SW480 (cell line): ENCODE results near the gene COA1.
A peak's percentile ranks its signal among the peaks of the same experiment; 100 is the strongest.
"Not testable (repeated sequence)": the region's sequence is repeated elsewhere in the genome, so short reads cannot be mapped to it uniquely, and the experiment has no call there.

Experiments
- DNase-seq: peaks from one replicate; pipeline ENCODE4 v3.0.0-alpha.2; 2016; ENCODE audit warnings: low spot score

The COA1 gene

DNA sequence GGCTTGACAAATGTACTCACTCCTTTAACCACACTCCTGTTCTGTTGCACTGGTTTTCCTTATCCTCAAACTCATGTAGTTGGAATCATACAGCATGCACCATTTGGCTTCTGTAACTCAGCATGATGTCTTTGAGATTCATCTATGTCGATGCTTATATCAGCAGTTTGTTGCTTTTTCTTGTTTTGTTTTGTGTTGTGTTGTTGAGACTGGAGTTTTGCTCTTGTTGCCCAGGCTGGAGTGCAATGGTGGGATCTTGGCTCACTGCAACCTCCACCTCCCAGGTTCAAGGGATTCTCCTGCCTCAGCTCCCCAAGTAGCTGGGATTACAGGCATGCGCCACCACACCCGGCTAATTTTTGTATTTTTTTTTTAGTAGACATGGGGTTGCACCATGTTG lies 101.5 kb downstream of the COA1 start:
- not testable (repeated sequence) for DNase-seq

DNA sequence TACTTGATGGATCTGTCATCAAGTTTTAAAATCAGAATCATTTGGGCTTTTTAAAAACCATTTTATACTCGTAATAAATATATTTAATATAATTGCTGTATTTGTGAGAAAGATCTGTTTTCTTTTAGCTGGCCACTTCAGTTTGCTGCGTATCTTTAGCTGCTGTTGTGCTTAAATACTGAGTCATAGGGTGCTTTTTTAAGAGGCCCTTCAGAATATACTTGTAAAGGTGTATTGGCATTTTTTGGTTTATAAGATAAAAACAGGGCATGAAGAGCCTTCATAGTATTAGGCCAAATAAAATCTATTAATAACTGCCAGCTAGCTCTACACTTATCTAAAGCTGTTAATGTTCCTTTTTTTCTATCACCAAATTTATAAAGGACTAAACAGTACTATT lies 102.6 kb downstream of the COA1 start:
- DNase-seq = no peak

DNA sequence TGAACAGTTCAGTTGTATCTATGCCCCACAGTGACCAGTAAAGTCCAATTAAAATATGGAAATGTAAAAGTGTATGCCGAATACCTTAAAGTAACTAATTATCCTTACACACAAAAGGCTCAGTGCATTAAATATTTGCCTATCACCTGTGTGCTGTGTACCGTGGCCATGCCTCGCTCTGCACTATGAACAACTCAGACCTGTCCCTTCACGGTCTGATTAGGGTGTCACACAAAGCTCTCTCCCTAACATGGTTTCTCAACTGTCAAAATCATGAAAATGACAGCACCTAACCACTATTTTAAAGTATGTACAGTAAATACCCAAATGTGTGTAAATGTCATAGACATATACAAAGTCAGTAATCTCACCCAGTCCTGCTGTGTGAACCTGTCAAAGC lies 103.3 kb downstream of the COA1 start:
- DNase-seq = no peak

DNA sequence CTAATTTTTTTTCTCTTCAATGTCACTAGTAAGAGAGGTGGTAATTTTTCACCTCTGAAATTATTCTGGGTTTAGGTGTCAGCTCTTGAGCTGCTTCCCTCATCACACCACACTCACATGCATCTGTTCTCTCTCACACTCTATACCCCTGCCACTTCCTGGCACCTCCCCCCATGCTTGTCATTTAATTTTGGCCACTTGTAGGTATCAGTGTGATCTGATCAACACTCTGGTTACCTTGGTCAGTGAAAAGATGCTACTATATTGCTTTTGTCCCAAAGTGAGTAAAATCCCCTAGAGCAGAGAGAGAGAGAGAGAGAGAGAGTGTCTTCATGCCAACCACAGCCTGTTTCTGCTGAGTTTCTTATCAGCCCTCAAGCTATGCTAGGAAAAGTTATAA lies 103.9 kb downstream of the COA1 start:
- no peak for DNase-seq

DNA sequence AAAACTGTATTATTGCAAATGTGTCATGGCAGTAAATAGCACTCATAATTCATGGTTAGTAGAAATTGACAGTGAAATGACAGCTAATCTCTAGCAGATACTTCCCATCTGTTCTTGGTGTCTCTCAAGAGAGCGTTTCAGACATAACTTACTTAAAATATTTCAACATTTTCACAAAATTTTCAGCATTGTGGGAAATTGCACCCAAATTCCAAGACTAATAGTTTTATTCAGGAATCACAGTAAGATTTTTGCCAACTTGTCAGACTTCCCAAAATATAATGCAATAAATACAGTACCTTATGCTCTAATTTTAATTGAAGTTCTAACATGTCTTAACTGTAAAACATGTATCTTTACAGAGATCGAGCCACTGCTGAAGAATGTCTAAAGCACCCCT lies 105.2 kb downstream of the COA1 start:
- DNase-seq = no peak

DNA sequence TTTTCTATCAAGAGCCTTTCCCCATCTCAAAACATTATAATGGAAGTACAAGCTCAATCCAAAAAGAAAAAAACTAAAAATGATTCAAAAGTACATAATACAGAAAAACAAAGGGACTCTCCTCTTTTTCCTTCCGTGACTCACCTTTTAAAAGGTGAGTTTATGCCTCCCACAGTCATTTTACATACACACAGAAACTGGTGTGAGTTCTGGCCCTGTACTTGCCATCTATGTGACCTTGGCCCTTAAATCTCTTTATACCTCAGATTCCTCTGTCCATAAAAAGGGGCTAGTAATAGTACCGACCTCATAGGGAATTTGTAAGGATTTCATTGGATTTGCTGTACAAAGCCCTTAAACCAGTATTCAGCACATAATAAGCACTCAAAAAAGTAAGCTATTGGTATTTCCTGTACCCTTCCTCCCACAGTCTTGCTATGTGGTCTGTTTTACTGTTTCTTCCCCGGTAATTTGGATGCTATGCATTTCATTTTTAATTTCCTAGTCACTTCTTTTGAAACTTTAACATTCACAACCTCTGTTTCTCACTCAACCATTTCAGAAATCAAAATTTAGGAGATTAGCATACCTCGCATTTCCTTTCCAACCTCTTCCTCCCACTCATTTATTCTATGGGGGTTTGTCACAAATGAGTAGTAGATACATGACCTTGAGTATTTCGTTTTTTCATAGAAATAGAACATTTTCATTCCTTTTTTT lies 107.4 kb downstream of the COA1 start:
- DNase-seq = no peak

DNA sequence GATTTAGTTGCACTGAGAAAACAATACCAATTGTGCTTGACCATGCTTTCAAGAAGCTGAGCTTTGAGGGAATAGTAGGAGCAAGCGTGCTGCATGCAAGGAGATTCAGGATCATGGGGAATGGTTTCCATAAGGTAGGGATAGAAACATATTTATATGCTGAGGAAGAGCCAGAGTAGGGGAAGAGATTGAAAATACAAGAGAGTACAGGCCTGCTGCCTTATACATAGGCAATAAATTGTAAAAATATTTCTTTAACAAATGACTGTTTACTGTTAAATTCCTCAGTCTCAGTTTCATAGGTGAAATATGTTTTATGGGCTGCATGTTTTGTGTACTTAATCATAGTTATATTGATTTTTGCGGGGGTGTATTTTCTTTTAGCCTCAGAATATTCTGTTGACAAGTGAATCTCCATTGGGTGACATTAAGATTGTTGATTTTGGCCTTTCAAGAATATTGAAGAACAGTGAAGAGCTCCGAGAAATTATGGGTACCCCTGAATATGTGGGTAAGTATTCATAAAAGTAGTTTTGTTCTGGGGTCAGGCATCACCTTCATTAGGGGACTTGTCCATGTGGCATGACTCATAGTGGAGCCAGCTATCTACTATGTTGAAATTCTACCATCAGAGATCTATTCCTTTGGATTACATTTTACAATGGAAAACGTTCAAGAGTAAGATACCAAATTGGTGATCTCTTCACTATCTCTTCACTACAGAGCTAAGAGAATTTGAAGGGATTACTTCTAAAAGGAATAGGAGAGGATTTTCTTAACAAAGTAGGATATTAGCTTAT lies 109.9 kb downstream of the COA1 start:
- no peak for DNase-seq

DNA sequence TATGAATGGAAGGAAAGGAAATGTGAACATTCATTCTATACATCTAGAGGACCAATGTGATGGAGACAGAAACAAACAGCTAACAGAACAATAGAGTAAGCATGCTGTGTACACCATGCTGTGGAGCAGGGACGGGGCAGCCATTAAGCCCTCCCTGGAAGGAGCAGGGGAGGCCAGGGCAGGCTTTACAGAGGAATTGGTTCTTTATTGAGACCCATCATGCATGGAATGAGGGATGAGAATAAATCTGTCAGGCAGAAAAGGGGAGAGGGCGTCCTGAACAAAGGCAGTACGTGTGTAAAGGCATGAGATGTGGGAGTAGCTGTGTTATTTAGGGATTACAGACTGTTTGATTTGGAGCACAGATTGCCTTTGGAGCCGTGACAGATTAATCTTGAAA lies 111.2 kb downstream of the COA1 start:
- DNase-seq = no peak

DNA sequence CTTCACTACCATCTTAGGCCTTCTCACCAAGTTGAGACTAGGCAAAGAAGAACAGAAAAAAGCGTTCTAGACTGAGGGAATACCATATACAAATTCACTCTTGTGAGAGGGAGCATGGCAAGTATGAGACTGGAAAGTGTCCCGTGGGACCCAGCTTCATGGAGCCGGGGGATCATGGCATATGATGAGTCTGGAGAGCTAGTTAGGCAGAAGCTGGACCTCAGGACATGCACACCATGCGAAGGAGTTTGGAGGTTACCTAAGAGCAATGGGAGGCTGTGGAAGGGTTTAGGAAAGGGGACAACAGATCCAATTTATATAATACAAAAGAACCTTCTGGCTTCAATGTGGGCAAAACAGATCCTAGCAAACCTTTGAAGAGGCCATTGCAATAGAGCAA lies 112.3 kb downstream of the COA1 start:
- DNase-seq = no peak

DNA sequence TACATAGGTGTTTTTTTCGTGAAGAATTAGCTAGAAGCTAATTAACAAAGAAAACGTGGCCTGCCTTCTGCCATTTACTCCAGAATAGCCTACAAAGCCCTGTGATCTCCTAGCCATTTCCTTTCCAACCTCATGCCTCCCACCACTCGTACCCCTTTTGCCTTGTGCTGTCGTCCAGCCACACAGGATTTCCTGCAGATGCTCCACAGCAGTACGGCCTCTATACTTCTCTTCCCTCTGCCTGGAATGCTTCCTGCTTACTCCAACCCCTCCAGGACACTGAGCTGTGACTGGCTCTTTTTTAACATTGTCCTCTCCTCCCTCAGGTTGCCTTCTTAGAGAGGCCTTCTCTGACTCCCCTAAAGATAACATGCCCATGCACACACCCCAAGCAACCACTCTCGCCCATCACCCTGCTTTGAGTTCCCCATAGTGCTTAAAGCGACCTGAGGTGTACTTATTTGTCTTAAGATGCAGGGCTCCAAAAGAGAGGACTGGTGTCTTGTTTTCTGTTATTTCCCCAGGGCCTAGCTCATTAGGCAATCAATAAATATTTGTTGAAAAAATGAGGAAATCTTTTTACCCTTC lies 113.7 kb downstream of the COA1 start:
- no peak for DNase-seq

DNA sequence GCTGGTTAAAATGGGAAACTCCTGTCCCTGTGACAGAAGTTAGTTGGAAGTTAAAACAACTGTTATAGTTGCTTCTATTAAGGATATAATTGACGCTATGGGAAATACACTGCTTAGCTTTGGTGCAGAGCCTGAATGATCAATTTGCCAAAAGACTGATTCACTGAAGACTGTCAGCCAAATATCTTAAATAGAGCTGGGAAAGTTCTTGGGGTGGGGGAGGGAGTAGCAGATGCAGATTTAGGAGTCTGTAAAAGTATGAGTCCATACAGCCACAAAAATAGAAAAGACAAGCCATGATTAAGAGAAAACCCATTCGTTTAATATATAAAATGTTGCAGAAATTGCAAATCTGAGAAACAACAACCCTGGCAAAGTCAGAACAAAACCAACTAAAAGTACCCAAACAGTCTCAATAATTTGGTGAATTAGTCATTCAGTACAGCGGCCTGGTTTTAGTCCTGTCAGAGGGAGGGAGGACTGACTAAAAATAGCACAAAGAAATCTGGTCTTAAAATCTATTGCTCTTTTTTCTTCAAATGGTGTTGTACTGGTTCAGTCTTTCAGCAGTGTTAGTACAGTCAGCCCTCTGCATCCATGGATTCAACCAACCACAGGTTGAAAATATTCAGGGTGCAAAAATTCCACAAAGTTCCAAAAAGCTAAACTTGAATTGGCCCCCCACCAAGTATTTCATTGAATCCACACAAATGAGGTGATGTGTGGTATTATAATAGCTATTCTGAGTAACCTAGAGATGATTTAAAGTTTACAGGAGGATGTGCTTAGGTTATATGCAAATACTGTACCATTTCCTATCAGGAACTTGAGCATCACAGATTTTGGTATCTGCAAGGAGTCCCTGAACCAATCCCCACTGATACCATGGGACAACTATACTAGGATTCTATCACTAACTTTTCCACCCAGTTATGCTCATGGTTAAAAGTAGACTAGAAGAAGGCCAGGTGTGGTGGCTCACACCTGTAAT lies 116.4 kb downstream of the COA1 start:
- no peak for DNase-seq

DNA sequence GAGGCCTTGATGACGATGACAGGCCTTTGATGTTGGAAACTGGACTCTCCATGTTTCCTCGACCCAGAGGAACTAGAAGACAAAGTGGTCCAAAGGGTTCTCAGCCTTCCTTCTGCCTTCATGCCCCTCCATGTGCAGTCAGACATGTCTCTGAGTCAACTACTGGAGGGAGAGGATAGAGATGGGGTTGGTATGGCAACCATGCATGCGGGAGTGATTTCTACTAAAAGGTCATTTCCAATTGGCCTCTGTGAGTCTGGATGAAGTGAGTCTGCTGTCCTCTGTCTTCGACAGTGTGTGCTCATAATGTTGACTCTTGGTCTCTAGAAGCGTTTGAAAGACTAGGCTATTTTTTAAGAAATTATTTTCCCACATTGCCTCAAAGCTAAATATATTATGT lies 117.2 kb downstream of the COA1 start:
- no peak for DNase-seq

DNA sequence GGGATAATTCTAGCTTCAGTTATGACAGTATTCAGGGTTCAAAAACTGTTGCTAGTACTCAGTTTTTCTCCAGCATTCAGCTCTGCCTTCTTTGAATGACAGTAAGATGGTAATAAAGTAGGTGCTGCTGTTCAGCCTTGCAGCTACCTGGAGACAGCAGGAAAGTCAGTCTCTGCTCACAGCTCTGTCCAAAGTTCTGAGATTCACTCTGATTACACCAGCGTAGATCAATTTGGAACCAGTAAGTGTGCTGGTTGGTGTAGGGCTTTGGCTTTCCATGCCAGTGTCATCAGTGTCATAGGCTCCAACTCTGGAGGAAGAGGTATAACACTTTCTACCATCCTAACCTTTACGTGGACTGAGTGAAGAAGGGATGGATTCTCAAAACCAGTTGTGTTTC lies 120.2 kb downstream of the COA1 start:
- DNase-seq = no peak

DNA sequence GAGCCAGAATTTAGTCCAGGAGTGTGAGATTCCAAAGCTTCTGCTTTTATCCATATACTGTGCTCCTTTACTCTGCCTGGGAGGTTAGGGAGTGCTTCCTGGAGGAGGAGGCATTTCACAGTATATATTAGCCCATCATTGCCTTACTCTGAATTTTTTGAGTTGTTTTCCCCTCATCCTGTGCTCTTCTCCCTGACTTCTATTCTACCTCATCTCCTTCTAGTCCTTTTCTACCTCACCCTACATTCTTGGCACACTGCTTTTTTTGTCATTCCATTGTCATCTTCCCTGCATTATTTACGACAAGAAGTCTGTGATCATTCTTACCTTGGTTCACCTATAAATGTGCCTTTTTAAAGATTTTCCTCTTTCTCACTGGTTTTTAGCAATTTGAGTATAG lies 125.1 kb downstream of the COA1 start:
- no peak for DNase-seq

DNA sequence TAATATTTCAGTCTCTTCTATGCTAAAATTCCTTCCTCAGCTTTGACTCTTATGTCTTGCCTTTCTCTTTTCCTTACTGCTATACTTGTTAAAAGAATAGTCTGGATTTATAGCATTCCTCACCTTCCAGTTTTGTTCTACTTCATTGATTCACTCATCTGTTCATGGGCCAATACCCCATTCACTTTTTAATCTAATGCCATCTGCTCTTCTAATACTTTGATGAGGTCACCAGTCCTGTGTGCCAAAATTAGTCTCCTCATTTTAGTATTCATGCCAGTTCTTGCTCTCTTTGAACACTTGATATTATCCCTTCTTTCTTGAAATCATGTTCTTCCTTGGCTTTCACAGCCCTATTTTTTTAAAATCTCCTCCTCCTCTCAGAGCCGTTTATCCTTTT lies 127.1 kb downstream of the COA1 start:
- DNase-seq = no peak

DNA sequence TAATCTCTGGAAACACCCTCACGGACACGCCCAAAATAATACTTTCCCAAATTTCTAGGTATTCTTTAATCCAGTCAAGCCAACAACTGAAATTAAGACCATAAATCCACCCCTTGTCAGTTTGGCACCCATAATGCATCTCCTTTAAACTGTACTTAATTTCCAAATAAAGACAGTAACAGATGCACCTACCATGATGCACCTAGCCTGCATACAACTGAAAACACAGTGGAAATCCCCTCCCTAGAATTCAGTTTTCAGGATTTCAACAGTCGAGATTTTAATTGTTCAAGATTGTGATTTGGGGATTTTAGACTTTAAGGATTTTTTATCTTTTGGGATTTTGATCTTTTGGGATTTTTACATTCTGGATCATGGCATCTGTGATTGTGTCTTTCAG lies 129.3 kb downstream of the COA1 start:
- DNase-seq = no peak

DNA sequence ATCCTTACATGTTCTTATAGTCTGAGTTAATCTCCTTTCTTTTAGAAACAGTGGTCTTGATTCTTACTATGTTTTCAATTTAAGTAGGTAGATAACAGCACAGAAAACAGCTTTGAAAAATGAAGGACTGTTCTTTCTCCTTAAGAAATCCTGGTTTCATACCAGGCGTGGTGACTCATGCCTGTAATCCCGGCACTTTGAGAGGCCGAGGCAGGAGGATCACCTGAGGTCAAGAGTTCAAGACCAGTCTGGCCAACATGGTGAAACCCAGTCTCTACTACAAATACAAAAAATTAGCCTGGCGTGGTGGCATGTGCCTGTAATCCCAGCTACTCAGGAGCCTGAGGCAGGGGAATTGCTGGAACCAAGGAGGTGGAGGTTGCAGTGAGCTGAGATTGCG lies 132.9 kb downstream of the COA1 start:
- not testable (repeated sequence) for DNase-seq

DNA sequence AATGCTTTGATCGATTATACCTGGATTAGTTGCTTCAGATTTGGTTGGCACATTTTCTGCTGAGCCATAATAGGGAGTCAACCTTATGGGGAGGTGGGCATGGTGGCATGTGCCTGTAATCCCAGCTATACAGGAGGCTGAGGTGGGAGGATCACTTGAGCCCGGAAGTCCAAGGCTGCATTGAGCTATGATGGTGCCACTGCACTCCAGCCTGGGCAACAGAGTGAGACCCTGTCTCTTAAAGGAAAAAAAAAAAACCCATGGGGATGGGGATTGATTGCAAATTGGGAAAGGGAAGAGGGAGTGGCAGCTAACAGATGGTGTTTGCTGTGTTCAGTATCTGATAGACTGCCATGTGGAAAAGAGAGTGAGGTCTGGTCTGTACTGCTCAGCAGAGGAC lies 135.3 kb downstream of the COA1 start:
- DNase-seq = no peak

DNA sequence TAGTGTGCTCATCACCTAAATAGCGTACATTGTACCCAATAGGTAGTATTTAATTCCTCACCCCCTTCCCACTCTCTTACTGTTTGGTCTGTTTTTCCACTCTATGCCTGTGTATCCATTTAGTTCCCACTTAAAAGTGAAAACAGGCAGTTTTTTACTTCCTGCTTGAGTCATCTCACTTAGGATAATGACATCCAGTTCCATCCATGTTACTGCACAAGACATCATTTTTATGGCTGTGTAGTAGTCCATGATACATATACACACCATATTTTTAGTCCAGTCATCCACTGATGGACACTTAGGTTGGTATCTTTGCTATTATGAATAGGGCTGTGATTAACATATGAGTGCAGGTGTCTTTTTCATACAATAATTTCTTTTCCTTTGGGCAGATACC lies 136.3 kb downstream of the COA1 start:
- DNase-seq = no peak

DNA sequence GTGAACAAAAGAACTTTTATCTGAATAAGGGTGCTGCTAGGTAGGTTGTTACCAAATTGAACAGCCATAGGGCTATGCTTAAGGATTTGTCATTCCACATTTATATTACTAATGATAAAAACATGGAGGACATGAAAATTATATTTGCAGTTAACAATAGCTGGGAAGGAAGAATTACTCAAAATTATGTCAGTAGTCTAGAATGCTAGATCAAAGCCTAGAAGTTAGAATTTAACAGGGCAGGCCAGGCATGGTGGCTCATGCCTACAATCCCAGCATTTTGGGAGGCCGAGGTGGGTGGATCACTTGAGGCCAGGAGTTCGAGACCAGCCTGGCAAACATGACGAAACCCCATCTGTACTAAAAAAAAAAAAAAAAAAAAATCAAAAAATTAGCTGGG lies 137.0 kb downstream of the COA1 start:
- no peak for DNase-seq

DNA sequence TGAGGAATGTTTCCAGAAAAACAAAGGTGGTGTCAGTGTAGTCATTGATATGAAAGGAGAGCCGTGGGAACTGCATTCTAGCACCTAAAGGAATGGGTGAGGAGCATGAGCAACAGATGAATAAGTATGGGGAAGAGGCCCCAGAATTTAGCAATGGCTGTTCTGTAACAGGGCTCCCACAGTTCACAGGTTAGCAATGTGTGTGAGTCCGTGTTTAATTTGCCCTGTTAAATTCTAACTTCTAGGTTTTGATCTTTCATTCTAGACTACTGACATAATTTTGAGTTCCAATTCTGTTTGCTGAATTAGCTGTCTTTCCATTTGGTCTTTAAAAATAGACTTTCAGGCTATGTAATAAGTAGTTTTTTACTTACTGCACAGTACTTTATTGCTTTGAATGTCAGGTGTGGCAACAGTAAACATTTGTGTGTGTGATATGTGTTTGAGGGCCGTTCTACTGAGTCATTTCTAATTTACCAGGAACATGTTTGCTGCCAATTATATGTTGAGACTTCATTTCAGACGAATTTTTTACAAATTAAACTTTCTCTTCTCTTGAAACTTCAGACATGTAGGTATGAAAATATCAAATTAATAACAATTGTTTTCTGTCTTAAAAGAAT lies 137.7 kb downstream of the COA1 start:
- peak; percentile 38 for DNase-seq
